Sigmoid colon (tissue), 4 donors: ENCODE results near the gene CLCN4.

Experiments
- EP300 ChIP-seq, 4 donors: sonication (generic); formaldehyde crosslinking; IDR thresholded peaks; one replicate each; pipeline ENCODE4 v1.6.1; 2017; ENCODE audit warnings: antibody characterized with exemption in 4 of 4
- POLR2A ChIP-seq, 2 donors: fragments of 450-650 bp; IDR thresholded peaks; one replicate each; pipeline ENCODE4 v1.6.1; 2016; ENCODE audit warnings: antibody characterized with exemption in 2 of 2, mild to moderate bottlenecking in 2 of 2, moderate library complexity in 2 of 2
- POLR2AphosphoS5 ChIP-seq, 4 donors: sonication (generic); formaldehyde crosslinking; IDR thresholded peaks; one replicate each; pipeline ENCODE4 v1.6.1; 2017; ENCODE audit warnings: antibody characterized with exemption in 4 of 4
- TF ChIP-seq, protein P1 (sequence below), 4 experiments: fragments of 450-650 bp in 3 of 4; fragments of 200-600 bp in 1 of 4; IDR thresholded peaks; one replicate each; pipeline ENCODE4 v1.5.1; 2016 to 2019; ENCODE audit warnings: antibody characterized with exemption in 4 of 4, mild to moderate bottlenecking in 3 of 4, moderate library complexity in 2 of 4

DNA sequence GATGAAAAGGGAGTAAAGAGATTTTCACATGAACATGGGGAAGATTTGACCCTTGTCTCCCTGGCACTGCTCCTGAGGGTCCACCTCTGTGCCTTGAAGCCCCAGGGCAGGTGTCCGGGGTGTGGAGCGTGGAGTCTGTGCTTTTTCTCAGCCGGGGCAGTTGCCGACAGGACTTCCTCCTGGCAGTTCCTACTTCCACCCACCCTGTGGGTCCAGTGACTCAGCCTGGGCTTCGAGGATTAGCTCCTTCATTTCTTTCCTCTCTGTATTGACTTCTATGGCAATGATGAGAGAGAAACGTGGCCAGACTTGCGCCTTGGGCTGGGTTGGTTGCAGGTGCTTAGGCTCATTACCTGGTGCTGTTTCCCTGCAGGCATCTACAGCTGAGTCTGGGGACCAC is 35.9 kb upstream of the CLCN4 start:
- TF ChIP-seq, protein P1, sequence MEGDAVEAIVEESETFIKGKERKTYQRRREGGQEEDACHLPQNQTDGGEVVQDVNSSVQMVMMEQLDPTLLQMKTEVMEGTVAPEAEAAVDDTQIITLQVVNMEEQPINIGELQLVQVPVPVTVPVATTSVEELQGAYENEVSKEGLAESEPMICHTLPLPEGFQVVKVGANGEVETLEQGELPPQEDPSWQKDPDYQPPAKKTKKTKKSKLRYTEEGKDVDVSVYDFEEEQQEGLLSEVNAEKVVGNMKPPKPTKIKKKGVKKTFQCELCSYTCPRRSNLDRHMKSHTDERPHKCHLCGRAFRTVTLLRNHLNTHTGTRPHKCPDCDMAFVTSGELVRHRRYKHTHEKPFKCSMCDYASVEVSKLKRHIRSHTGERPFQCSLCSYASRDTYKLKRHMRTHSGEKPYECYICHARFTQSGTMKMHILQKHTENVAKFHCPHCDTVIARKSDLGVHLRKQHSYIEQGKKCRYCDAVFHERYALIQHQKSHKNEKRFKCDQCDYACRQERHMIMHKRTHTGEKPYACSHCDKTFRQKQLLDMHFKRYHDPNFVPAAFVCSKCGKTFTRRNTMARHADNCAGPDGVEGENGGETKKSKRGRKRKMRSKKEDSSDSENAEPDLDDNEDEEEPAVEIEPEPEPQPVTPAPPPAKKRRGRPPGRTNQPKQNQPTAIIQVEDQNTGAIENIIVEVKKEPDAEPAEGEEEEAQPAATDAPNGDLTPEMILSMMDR (IDR thresholded peaks at IDR 0.05), result no peak
- TF ChIP-seq POLR2AphosphoS5 (IDR thresholded peaks at IDR 0.05) (no peak), POLR2A (IDR thresholded peaks at IDR 0.05) (no peak), EP300 (IDR thresholded peaks at IDR 0.05) (no peak)
